Eye (tissue), 1 donor: ENCODE data around the gene SLC39A11.
A peak's percentile ranks its signal among the peaks of the same experiment; 100 is the strongest.
"Not testable (repeated sequence)": the region's sequence is repeated elsewhere in the genome, so short reads cannot be mapped to it uniquely, and the experiment has no call there.

Source experiments
- DNase-seq: peaks from one replicate; pipeline ENCODE4 v3.0.0-alpha.2; 2015

SLC39A11 gene

GRCh38 chr17:72822358-72823023 lies 270.0 kb downstream of the SLC39A11 start:
- DNase-seq, result no peak

DNA sequence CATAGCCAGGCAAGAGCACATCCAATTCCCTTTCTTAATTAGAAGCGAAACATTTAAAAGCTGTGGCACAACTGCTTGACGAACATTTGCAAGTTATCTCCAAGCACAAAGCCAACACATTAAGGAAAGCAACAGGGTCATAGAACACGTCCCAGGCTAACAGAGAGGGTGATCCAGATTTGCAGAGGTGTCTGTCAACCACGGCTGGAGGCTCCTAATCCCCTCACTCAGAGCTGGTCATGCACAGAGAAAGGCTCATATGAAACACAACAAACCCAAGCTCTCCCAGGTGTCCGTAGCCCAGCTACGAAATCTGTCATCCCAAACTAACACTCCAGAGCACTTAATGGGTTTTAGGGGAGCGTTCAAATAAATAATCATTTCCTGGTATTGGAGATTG lies 276.1 kb downstream of the SLC39A11 start:
- no peak for DNase-seq

- DNase-seq, result no peak
These were observed 279.0 kb downstream of the SLC39A11 start for GRCh38 chr17:72813481-72813880.

DNA sequence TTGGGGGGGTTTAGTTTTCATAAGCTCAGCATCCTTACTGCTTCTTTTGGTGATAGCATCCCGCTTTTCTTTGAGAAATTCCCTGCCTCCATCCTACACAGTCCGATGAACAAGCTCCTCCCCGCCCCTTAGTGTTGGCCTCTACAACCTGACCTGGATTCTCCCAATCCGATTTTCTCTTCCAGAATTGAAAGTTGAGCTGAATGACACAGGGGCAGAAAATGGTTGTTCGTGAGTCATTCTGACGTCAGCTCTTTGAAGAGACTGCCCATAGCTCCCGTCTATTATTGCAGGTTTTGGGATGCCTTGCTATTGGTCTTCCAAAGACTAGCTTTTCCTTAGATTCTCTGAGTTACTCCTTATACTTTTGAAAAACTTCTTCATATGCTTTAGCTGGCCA lies 279.7 kb downstream of the SLC39A11 start:
- no peak for DNase-seq

DNA sequence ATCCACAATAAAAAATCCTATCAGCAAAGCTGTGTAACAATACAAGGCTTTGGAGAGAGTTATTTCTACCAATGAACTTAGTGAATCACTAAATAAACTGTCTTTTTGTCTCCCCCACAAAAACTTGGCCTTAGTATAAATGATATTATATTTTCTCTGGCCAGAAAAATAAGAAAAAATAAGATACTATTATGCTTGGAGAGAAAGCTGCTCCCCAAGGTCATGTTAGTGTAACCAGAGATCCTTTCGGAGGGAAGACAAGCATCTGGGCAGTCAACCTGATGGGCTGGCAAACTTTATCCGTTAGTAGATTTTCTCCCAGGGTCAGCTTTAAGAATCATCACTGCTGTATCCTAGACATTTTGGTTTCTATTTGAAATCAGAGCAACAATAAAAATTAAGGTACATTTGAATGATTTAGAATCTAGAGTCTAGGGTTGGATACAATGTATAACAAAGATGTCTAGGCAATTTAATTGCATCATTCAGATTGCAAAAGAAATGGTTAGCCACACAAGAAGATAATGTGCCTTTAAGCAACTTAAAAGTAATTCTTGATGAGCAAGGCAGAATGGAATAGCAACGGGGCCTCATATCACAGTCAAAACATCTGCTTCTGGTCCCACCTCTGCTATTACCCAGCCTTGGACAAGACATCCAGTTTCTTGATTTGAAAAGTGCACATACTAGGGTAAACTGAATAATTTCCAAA lies 280.4 kb downstream of the SLC39A11 start:
- no peak for DNase-seq

- DNase-seq, result no peak
These were observed 281.4 kb downstream of the SLC39A11 start for GRCh38 chr17:72810991-72811508.

GRCh38 chr17:72806011-72806410 lies 286.5 kb downstream of the SLC39A11 start:
- DNase-seq, result no peak

DNA sequence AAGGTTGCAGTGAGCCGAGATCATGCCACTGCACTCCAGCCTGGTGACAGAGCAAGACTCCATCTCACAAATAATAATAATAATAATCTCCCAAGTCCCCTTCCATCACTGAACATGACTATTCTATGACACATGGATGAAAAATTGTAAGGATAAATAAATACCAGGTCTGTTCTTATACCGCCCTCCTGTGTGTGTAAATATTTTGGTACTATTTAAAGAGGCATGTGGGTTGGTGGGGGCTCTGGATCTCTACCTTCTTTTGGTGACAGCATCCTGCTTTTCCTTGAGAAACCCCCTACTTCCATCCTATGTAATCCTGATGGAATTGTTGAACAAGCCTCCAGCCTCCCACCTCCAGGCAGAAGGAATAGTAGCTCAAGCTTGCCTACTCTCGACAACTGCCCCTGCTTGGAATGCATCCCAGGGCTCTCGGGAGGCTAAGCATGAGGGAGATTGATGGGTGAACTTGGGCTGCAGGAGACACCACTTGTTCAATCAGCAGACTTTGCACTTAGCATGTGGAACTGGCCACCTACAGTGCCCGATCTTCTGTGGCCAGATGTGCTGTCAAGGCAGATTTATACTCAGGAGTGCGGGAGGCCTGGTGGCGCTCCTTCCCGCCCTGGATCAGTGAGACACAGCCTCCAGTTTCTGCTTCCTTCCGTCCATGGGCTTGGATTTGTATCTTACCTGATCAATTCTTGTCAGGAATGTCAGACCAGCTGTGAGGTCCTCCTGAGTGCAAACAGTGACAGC lies 287.4 kb downstream of the SLC39A11 start:
- peak; percentile 71 for DNase-seq

DNA sequence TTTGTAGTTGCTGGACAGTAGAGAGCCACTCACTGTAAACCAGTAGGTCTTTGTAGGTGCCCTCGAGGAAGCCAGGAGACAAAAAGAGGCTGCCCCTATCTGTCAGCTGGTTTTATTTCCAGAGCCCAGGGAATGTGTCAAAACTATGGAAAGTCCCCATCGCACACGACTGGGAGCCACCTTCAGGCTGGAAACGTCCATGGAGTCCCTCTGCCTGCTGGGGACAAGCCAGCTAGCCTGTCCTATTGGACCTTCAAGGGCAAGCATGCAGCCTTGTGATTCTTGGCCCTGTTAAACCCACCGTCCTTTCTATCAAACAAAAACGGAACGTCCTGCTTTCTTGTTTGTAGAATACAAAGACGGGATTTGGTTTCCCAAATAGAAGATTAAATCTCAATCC lies 289.8 kb downstream of the SLC39A11 start:
- no peak for DNase-seq

GRCh38 chr17:72797142-72797541 lies 295.3 kb downstream of the SLC39A11 start:
- DNase-seq, result no peak

GRCh38 chr17:72795941-72796340 lies 296.5 kb downstream of the SLC39A11 start:
- peak; percentile 20 for DNase-seq

GRCh38 chr17:72794152-72794551 lies 298.3 kb downstream of the SLC39A11 start:
- DNase-seq, result peak; percentile 27

- DNase-seq, result no peak
These were observed 299.7 kb downstream of the SLC39A11 start for GRCh38 chr17:72792771-72793170.

- DNase-seq, result peak; percentile 2
These were observed 302.3 kb downstream of the SLC39A11 start for GRCh38 chr17:72790190-72790589.

- no peak for DNase-seq
These were observed 302.8 kb downstream of the SLC39A11 start for GRCh38 chr17:72789711-72790110.

GRCh38 chr17:72788950-72789585 lies 303.4 kb downstream of the SLC39A11 start:
- DNase-seq, result peak; percentile 5

DNA sequence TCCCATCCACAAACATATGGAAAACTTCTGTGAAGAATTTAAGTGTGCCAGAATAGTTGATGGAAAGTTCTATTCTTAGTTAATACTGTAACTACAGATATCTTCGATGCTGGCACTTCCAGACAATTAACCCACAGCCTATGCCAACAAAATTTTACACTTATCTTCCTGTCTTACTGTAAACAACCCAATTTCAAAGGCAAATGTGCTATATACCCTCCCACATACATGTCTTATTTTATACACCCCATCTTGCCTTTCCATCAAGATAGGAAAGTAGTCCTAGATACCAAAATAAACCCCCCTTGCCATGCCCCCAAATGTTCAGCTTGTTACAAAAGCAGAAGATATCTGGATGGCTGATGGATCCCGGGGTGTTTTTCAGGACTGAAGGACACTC lies 306.3 kb downstream of the SLC39A11 start:
- no peak for DNase-seq

GRCh38 chr17:72782985-72783701 lies 309.3 kb downstream of the SLC39A11 start:
- DNase-seq, result peak; percentile 63

DNA sequence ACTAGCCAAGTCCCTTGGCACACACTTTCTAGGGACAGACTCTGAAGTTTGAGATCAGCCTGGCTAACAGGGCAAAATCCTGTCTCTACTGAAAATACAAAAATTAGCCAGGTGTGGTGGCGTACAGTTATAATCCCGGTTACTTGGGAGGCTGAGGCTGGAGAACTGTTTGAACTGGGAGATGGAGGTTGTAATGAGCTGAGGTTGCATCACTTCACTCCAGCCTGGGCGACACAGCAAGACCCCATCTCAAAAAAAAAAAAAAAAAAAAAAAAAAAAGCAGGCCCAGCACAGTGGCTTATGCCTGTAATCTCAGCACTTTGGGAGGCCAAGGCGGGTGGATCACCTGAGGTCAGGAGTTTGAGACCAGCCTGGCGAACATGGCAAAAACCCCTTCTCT lies 310.1 kb downstream of the SLC39A11 start:
- not testable (repeated sequence) for DNase-seq

- peak; percentile 91 for DNase-seq
These were observed 314.0 kb downstream of the SLC39A11 start for GRCh38 chr17:72778169-72779151.

GRCh38 chr17:72775919-72776318 lies 316.6 kb downstream of the SLC39A11 start:
- DNase-seq, result peak; percentile 50
